NCI-H748 (cell line): ENCODE results near the gene PCNX2.
"Not testable (repeated sequence)": the region's sequence is repeated elsewhere in the genome, so short reads cannot be mapped to it uniquely, and the experiment has no call there.

ENCODE experiments used
- DNase-seq: peaks from one replicate; lab custom pipeline; 2025; ENCODE audit not compliant: unreplicated experiment; lab: John Stamatoyannopoulos, UW

Gene PCNX2

DNA sequence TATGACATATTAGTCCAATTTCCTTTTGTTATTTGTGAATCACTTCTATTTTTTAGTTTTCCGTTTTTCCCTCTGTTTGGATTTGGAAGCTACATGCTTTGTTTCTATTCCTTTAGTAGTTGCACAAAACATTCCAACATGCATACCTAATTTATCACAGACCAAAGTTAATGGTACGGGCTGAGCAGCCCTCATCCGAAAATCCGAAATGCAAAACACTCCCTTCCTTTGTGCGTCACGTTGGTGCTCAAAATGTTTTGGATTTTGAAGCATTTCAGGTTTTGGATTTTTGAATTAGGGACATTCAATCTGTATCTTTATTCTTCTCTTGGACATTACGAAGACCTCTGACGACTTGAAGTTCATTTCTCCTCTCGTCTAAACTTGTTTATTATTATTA lies 124.8 kb downstream of the PCNX2 start:
- DNase-seq, result no peak

GRCh38 chr1:233168384-233168783 lies 127.1 kb downstream of the PCNX2 start:
- no peak for DNase-seq

- no peak for DNase-seq
Measured at GRCh38 chr1:233166896-233167295, 128.6 kb downstream of the PCNX2 start.

GRCh38 chr1:233163696-233164095 lies 131.8 kb downstream of the PCNX2 start:
- DNase-seq, result no peak

DNA sequence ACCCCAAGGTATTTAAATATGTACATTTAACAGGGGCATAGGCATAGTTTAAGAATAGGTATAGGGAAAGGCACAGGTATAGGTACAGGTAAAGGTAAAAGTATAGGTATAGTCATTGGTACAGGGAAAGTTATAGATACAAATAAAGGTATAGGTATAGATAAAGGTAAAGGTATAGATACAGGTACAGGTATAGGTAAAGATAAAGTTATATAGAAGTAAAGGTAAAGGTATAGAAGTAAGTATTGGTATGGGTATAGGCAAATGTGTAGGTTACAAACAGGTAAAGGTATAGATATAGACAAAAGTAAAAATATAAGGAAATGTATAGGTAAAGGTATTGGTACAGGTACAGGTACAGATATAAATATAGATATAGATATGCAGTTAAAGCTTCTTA lies 137.2 kb downstream of the PCNX2 start:
- DNase-seq, result no peak

GRCh38 chr1:233157245-233157644 lies 138.3 kb downstream of the PCNX2 start:
- no peak for DNase-seq

- DNase-seq, result no peak
Measured at GRCh38 chr1:233151861-233152260, 143.7 kb downstream of the PCNX2 start.

DNA sequence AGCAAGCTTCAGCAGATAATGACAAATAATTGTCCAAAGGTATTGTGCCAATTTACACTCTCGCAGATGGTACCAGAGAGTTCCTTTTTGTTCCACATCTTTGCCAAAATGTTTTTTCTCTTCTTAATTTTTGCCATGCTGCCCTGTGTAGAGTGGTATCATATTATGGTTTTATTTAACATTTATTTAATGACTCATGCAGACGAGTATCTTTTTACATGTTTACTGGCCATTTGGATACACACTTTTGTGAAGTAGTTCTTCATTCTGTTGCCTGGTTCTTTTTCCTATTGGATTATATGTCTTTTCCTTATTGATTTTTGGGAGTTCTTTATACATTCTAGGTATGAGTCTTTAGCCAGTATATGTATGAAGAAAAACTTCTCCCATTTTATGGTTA lies 151.1 kb downstream of the PCNX2 start:
- DNase-seq, result no peak

GRCh38 chr1:233143241-233143640 lies 152.3 kb downstream of the PCNX2 start:
- DNase-seq, result no peak

DNA sequence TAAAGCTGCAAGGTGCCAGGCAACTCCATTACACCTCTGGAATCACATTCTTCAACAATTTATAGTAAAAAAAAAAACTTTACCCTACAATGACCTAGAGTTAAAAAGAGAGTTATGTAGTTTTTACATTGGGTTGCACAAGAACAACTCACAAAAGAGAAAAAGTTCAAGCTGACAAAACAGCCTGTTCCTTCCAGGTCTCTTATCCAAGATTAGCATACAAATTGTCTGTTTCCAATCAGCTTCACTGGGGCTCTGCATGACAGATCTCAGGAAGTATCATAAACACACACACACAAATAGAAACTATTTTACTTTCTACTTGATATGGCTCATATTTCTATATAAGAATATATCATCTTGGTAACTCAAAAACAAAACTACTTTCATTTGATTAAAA lies 154.6 kb downstream of the PCNX2 start:
- DNase-seq, result no peak

DNA sequence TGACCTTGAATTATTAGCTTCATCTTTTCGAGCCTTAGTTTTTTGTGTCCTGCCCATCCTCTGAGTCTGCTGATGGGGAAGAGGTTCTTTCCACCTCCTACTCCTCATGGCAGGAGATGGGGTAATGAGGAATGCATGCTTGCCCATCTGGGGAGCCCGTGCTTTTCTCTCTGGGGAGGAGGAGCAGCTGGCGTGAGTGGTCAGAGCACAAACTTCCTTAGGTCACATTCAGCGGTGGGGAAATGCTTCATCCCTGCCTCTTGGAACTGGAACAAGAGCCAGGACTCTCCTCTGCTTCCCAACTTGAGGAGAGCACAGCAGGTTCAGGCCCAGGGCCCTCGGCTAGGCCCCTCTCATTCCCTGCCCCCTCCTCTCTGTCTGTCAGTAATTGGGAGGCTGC lies 155.0 kb downstream of the PCNX2 start:
- DNase-seq, result no peak

- DNase-seq, result no peak
Measured at GRCh38 chr1:233138788-233139585, 156.5 kb downstream of the PCNX2 start.

GRCh38 chr1:233135833-233136232 lies 159.7 kb downstream of the PCNX2 start:
- DNase-seq, result no peak

DNA sequence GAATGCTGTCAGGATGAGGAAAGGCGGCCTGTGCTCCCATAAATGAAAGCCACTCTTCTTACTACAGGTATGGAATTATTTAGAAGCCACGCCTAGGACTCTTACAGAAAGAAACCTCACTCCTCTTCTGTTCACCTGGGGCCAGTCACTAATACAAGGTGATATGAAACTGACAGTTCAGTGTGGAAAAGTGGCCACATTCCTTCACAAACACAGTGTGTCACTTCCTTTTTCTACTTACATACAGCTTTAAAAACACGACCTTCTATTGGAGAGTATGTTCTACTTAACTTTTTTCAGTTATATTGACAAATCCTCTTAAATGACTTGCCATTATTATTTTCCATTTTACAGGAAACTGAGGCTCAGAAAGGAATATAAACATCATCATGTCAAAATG lies 163.1 kb downstream of the PCNX2 start:
- DNase-seq, result no peak

GRCh38 chr1:233129031-233129430 lies 166.5 kb downstream of the PCNX2 start:
- DNase-seq, result not testable (repeated sequence)

DNA sequence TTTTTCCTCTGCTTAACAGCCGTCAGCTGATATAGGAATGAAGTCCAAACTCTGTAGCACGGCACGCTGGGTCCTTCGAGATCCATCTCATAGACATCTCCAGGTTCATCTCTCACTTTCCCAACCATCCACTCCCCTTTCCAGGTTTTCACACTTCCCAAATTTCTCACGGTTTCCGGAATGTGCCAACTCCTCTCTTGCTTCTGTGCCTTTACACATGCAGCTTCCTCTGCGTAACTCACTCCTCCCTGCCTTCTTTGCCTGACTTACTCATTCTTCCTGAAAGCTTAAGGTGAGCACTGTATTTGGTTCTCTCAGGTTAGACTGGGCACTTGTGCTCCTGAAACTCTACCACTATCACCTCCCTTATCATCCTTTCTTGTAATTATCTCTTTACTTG lies 168.4 kb downstream of the PCNX2 start:
- DNase-seq, result no peak

- DNase-seq, result no peak
Measured at GRCh38 chr1:233122779-233123178, 172.7 kb downstream of the PCNX2 start.

DNA sequence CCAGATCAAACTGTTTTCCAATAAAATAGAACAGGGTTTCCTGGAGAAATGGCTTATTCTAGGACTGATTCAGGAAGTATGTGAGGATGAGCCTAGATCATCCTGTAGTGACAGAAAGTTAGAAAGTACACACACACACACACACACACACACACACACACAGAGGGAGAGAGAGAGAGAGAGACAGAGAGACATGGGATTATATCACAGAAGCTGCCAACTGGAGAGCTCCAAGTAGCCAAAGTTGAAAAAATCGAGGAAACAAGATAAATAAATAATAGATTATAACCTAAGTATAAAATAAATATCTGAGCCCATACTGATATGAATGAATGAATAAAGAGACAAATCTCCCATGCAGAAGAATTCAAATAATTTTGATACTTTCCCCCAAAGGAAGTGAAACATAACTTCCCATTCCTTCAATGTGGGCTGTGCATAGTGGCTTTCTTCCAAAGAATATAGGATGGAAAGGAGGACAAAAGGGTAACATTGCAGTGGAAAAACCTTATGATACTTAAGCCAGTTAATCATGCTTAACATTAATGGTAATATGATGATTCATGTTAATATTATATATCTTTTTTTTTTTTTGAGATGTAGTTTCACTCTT lies 173.5 kb downstream of the PCNX2 start:
- no peak for DNase-seq

GRCh38 chr1:233114860-233115259 lies 180.7 kb downstream of the PCNX2 start:
- no peak for DNase-seq

DNA sequence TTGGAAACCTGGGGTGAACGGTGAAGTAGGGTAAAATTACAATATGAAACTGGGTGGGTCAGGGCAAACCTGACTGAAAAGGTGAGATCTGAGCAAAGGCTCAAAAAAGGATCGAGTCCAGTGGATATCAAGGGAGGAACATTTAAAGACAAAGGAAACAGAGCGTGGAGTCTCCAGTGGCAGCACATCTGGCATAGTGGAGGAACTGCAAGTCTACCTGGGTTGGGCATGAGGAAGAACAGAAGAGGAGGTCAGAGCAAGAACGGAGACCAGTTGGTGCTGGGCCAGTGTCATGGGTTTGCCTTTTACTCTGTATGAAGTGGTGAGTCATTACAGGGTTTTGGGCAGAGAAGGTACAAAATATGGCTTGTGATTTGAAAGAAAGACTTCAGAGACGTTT lies 181.4 kb downstream of the PCNX2 start:
- DNase-seq, result no peak

DNA sequence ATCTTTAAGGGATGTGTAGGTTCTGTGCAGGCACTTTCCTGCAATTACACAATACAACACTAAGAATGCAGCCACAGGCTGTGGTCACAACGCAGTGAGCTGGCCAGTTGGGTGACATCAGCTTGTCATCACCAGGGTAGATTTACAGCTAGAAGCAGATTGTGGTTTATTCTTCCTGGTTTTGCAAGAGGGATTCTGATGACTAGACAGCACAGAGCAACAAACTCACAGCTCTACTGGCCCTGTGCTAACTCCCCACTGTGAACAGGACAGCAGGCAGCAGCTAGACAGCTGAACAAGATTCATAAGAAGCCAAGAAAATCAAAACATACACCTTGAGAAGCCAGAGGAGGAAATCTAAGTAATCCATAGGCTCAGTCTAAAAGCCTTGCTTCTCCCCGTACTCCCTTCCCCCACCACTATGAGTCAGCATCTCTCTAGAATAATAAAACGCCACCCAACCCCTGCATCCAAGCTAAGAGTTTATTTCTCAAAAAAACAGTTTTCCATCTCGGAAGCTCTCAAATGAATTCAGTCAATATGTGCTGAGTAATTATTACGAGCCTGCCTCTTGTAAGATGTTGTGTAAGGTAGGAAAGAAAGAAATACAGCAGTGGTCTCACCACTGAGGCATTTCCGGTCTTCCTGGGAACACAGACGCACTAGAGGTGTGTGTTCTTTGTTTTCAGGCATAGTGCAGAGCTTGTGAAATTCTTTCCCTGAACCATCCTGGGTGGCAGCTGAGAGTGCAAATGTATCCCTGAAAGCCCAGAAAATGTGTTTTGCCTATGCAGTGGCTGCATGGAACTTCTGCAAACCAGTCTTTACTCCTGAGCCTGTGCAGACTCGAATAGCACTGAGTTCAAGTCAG lies 182.3 kb downstream of the PCNX2 start:
- DNase-seq, result no peak
